Thyroid gland (tissue), 4 donors: ENCODE data around the gene FAXDC2.
"Not testable (repeated sequence)": the region's sequence is repeated elsewhere in the genome, so short reads cannot be mapped to it uniquely, and the experiment has no call there.

ENCODE experiments used
- POLR2A ChIP-seq, 2 donors: fragments of 450-650 bp; IDR thresholded peaks; one replicate each; pipeline ENCODE4 v1.6.1; 2017; ENCODE audit warnings: antibody characterized with exemption in 2 of 2, mild to moderate bottlenecking in 2 of 2, moderate library complexity in 1 of 2
- TF ChIP-seq, protein P1 (sequence below), 6 experiments: fragments of 200-600 bp in 3 of 6; fragments of 450-650 bp in 3 of 6; sonication (generic) in 3 of 6; IDR thresholded peaks; one replicate each; pipeline ENCODE4 v1.5.1; 2016 to 2019; ENCODE audit warnings: antibody characterized with exemption in 6 of 6, mild to moderate bottlenecking in 2 of 6, inconsistent platforms in 1 of 6, moderate library complexity in 1 of 6

DNA sequence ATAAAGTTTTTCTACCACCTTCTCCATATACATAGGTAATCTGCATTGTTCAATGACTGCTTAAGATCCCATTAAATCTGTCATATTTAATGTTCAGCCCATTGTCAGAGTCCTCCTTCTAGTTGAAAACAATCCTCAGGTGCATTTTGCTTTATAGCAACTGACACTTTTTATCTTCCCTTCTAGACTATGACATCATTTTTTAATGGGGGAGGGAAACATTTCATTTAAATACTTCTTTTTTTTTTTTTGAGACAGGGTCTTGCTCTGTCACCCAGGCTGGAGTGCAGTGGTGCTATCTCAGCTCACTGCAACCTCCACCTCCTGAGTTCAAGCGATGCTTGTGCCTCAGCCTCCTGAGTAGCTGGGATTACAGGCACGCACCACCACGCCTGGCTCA, 17.6 kb downstream of the FAXDC2 start:
- TF ChIP-seq POLR2A (IDR thresholded peaks at IDR 0.05): not testable (repeated sequence)
- TF ChIP-seq, protein P1, sequence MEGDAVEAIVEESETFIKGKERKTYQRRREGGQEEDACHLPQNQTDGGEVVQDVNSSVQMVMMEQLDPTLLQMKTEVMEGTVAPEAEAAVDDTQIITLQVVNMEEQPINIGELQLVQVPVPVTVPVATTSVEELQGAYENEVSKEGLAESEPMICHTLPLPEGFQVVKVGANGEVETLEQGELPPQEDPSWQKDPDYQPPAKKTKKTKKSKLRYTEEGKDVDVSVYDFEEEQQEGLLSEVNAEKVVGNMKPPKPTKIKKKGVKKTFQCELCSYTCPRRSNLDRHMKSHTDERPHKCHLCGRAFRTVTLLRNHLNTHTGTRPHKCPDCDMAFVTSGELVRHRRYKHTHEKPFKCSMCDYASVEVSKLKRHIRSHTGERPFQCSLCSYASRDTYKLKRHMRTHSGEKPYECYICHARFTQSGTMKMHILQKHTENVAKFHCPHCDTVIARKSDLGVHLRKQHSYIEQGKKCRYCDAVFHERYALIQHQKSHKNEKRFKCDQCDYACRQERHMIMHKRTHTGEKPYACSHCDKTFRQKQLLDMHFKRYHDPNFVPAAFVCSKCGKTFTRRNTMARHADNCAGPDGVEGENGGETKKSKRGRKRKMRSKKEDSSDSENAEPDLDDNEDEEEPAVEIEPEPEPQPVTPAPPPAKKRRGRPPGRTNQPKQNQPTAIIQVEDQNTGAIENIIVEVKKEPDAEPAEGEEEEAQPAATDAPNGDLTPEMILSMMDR (IDR thresholded peaks at IDR 0.05): not testable (repeated sequence)
